HG02885 (cell line): ENCODE results near the gene AP4B1.
A peak's percentile ranks its signal among the peaks of the same experiment; 100 is the strongest.
"Not testable (repeated sequence)": the region's sequence is repeated elsewhere in the genome, so short reads cannot be mapped to it uniquely, and the experiment has no call there.

Experiments
- ATAC-seq: cut with Tn5 transposase; IDR thresholded peaks from one replicate; pipeline ENCODE4 v1.9.1; 2021; ENCODE audit warnings: mild to moderate bottlenecking; ENCODE audit not compliant: unreplicated experiment, poor library complexity

The AP4B1 gene

DNA sequence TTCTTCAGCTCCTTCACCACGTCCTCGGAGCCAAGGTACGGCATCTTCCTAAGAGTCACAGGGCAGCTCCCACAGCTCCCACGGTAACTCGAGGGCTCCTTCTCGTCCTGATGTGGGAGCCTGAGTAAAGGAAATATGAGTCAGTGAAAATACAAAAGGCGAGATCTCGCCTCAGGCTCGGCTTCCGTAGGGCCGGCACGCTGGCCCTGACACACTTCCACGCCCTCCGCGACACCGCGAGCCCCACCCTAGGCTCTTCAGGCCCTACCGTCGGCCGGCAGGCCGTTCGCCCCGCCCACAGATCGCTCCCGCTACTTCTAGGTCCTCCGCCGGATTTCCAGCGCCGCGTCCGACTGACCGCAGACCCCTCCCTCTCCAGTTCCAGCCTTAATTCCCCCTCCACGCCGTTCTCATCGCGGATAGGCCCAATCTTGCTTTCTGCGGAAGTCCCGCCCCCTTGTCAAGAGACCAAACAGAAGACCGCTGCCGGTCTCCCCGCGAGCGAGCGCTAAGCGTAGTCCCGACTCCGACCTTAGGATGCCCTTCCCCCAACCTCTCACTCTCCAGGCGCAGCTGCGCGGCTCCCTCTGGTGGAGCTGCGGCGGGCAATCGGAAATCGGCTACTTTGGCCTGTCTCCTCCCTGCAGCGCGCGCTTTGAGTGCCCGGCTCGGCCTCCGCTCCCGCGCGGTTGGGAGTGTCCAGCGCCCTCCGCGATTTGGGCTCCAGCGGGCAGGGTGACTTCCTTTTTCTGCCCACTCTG lies at the start of gene AP4B1, which contains the start of gene DCLRE1B:
TSS of gene AP4B1 (minus strand) at position 126 of the 761 bp plus-strand sequence. CDS start at position 44, 82 bp downstream.
TSS of gene DCLRE1B (plus strand) at position 653 of the 761 bp plus-strand sequence. CDS start 261 bp downstream, outside the sequence.
- peak; percentile 91 for ATAC-seq

GRCh38 chr1:113951719-113952118 lies 47.1 kb upstream of the AP4B1 start:
- no peak for ATAC-seq

DNA sequence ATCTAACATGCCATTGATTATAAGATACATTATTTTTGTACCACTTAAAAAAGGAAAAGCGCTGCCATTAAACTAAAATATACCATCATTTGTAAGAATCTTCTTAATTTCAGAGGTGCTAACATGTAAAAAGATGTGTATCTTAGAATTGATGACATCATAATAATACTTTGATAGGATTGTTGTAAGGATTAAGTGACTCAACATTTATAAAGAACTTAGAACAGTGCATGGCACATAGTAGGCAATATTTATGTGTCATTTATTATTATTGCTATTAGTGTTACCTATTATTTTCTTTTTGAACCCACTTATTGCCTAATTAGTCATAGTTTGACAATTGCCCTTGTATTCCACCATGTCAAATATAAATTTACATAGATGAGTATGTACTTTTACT lies 46.3 kb upstream of the AP4B1 start:
- ATAC-seq: no peak

GRCh38 chr1:113949007-113949406 lies 44.4 kb upstream of the AP4B1 start:
- ATAC-seq: no peak

- ATAC-seq: not testable (repeated sequence)
Measured at GRCh38 chr1:113948151-113948550, 43.6 kb upstream of the AP4B1 start.

- no peak for ATAC-seq
Measured at GRCh38 chr1:113947388-113948107, 42.9 kb upstream of the AP4B1 start.

DNA sequence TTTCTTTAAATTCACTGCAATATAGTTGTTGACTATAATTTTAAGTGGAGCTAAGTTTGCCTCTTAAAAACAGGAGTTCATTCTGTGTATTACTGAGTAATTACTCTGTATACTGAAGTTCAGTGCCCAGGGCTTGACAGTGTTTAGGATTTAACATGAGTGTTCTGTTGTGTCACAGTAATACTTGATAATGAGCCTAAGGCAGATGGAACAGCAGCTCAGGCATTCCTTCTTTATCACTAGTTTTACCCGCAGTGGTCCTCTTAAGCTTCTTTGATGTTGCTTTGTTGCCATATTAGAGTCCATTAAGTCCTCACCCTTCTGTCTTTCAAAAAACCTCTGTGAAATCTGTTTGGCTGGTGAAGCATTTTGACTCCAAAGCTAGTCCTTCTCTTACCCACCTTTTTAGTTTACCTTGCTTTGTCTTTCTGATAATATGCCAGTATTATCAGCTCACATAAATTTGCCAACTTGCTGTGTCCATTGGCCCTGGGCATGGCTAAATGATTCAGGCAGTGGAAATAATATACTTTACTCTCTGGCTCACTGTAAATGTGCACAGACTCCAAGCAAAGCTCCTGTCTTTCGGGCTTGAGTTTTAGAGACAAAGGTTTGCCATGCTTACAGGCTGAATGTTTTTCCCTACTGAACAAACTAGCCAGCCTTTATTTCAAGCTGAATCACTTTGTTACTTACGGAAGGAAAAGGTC lies 42.2 kb upstream of the AP4B1 start:
- ATAC-seq: no peak

GRCh38 chr1:113946112-113946511 lies 41.5 kb upstream of the AP4B1 start:
- no peak for ATAC-seq

DNA sequence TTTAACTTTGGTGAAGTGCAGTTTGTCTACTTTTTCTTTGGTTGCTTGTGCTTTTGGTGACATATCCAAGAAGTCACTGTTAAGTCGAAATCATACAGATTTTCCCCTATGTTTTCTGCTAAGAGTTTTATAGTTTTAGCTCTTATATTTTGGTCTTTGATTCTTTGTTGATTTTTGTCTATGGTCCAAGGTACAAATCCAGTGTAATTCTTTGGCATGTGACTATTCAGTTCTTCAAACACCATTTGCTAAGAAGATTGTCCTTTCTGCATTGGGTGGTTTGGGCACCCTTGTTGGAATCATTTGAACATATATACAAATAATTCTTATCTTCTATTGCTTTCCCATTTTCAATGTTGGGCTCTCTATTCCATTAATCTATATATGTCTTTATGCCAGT lies 40.7 kb upstream of the AP4B1 start:
- ATAC-seq: no peak

DNA sequence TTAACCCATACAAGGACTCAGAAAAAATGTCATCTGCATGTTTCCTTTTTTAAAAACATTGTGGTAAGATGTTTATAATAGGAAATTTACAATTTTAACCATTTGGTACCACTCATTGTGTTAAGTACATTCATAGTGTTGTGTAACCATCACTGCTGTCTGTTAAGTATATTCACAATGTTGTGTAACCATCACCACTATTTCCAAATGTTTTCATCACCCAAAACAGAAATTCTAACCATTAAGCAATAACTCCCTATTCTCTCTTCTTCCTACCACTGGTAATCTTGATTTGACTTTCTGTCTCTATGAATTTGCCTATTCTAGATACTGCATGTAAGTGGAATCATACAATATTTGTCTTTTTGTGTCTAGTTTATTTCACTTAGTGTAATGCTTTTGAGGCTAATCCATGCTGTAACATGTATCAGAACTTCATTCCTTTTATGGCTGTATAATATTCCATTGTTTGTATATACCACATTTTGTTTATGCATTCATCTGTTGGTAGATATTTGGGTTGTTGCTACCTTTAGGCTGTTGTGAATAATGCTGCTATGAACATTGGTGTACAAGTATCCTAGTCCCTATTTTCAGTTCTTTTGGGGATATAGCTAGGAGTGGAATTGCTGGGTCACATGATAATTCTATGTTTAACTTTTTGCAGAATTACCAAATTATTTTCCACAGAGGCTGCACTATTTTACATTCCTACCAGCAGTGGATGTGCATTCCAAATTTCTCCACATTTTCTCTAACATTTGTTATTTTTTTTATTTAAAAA lies 38.6 kb upstream of the AP4B1 start:
- no peak for ATAC-seq

- no peak for ATAC-seq
Measured at GRCh38 chr1:113942527-113942926, 37.9 kb upstream of the AP4B1 start.

GRCh38 chr1:113941245-113941559 lies 36.6 kb upstream of the AP4B1 start:
- ATAC-seq: no peak

GRCh38 chr1:113940365-113941244 lies 36.0 kb upstream of the AP4B1 start:
- no peak for ATAC-seq

GRCh38 chr1:113938192-113938591 lies 33.6 kb upstream of the AP4B1 start:
- ATAC-seq: no peak

DNA sequence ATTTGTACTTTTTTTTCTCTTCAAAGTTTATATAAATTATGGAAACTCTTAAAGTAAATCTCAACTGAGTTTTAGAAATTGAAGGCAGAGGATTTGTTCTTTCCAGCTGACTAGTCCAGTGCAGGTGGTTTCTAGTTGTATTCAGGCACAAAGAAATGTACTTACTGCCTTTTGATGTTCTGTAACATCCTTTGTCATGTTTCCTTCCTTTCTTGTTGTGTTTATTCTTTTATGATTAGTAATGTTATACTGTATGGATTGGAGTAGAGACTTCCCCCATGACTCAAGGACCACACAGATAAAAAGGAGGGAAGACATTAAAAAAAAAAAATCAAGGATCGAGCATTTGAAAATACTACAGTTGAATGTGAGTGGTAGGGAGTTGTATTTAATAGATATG lies 32.5 kb upstream of the AP4B1 start:
- no peak for ATAC-seq

DNA sequence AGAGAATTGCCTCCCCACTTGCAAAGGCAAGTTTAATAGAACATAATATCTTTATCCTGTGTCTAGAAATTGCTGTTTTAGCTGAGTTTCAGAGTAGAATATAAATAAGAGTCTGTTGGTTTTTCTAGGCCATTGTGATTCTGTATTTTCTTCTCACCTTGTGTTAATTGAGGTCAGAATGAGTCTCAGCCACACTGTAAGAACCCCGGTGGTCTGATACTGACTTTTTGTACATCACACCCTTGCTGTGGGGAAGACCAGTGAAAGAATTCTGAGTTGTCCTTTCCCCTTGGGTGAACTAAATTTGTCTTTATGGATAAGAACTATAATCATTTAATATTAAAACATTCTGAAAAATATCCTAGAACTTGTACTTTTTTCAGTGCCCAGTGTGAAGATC lies 31.4 kb upstream of the AP4B1 start:
- ATAC-seq: no peak

DNA sequence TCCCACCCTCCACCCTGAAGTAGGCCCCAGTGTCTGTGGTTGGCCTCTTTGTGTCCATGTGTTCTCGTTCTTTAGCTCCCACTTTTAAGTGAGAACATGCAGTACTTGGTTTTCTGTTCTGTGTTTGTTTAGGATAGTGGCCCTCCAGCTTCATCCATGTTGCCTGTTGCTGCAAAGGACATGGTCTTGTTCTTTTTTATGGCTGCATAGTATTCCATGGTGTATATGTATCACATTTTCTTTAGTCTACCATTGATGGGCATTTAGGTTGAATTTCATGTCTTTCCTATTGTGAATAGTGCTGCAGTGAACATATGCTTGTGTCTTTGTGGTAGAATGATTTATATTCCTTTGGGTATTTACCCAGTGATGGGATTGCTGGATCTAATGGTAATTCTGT lies 30.6 kb upstream of the AP4B1 start:
- ATAC-seq: no peak

DNA sequence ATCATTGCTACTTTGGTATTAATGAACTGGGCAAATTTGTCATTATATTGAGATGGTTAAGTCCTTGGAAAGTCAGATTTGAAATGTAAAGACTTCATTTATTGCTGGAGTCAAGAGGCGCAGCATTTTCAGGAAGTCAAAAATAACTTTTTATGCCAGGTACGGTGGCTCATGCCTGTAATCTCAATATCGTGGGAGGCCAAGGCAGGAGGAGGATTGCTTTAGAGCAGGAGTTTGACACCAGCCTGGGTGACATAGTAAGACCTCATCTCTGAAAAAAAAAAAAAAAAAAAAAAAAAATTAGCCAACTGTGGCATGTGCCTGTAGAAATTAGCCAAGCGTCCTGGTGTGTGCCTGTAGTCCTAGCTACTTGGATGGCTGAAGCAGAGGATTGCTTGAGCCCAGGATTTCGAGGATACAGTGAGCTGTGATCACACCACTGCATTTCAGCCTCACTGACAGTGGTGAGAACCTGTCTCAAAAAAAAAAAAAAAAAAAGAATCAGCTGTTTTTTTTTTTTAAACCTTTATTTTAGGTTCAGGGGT lies 30.0 kb upstream of the AP4B1 start:
- no peak for ATAC-seq

GRCh38 chr1:113934006-113934405 lies 29.4 kb upstream of the AP4B1 start:
- ATAC-seq: no peak
